Left renal cortex interstitium (tissue), 4 donors: ENCODE measurements around the gene SLC19A2. TPM values are rescaled to one million over a fixed set of nuclear protein-coding genes. Genes with fewer than 3 reads are reported as not detected.

ENCODE experiments used
- DNase-seq, 4 donors: peaks; one replicate each; pipeline ENCODE4 v3.0.0-alpha.2; 2013; ENCODE audit warnings: low read depth in 4 of 4, low spot score in 2 of 4, missing footprints in 1 of 4
- polyA plus RNA-seq, 4 donors: library from polyadenylated mRNA; unstranded; fragments of 120-200 nt; gene quantifications; one replicate each; pipeline ENCODE4 v1.2.1, GENCODE V29; 2013; ENCODE audit not compliant: insufficient read length in 4 of 4

The SLC19A2 gene
- polyA plus RNA-seq, 4 donors: 16.7 to 21.0 (median 17.8) TPM

- no peak for DNase-seq
Observed at GRCh38 chr1:169478094-169478672, 7.6 kb downstream of the SLC19A2 start.

- no peak for DNase-seq
Observed at GRCh38 chr1:169475806-169476387, 9.8 kb downstream of the SLC19A2 start.

- DNase-seq: no peak
Observed at GRCh38 chr1:169474302-169474995, 11.3 kb downstream of the SLC19A2 start.

GRCh38 chr1:169473347-169473746 is 12.4 kb downstream of the SLC19A2 start:
- DNase-seq: no peak

- DNase-seq: no peak
Observed at GRCh38 chr1:169472738-169473137, 13.0 kb downstream of the SLC19A2 start.

- DNase-seq: no peak
Observed at GRCh38 chr1:169468982-169469381, 16.8 kb downstream of the SLC19A2 start.

GRCh38 chr1:169466259-169467230 is 19.2 kb downstream of the SLC19A2 start:
- DNase-seq: no peak

GRCh38 chr1:169465281-169465680 is 20.5 kb downstream of the SLC19A2 start:
- DNase-seq: no peak

- no peak for DNase-seq
Observed at GRCh38 chr1:169462385-169462784, 23.4 kb downstream of the SLC19A2 start.

GRCh38 chr1:169461390-169462000 is 24.2 kb downstream of the SLC19A2 start:
- DNase-seq: no peak

GRCh38 chr1:169460191-169460833 is 25.4 kb downstream of the SLC19A2 start:
- peak in 1 of 4 donors; percentile 9 for DNase-seq

- DNase-seq: no peak
Observed at GRCh38 chr1:169457443-169457842, 28.3 kb downstream of the SLC19A2 start.

- no peak for DNase-seq
Observed at GRCh38 chr1:169456029-169456428, 29.7 kb downstream of the SLC19A2 start.

- DNase-seq: no peak
Observed at GRCh38 chr1:169452921-169453320, 32.8 kb downstream of the SLC19A2 start.

GRCh38 chr1:169451218-169451824 is 34.4 kb downstream of the SLC19A2 start:
- no peak for DNase-seq

GRCh38 chr1:169443923-169444322 is 41.8 kb downstream of the SLC19A2 start:
- no peak for DNase-seq

- DNase-seq: peak; percentile 57 to 80 (median 70)
Observed at GRCh38 chr1:169427081-169427641, 58.6 kb downstream of the SLC19A2 start, which contains the start of gene CCDC181. Gene CCDC181, minus strand, starts transcription at chr1:169427474. Its CDS starts 2,547 bp downstream, at chr1:169424927.

- no peak for DNase-seq
Observed at GRCh38 chr1:169426174-169426705, 59.5 kb downstream of the SLC19A2 start.

GRCh38 chr1:169421309-169421708 is 64.4 kb downstream of the SLC19A2 start:
- DNase-seq: no peak
